Muscle layer of duodenum (tissue), 2 donors: Measurements from ENCODE around the gene PPP2R5D.
A peak's percentile ranks its signal among the peaks of the same experiment; 100 is the strongest.

Experiments
- H3K27ac ChIP-seq: one replicate; pipeline ENCODE4 v1.7.0; 2013; ENCODE audit warnings: mild to moderate bottlenecking, low read length
- H3K27me3 ChIP-seq: one replicate; pipeline ENCODE4 v1.7.0; 2013; ENCODE audit warnings: low read depth, mild to moderate bottlenecking, control low read depth, low read length
- H3K36me3 ChIP-seq, 2 donors: one replicate each; pipeline ENCODE4 v1.7.0; 2013; ENCODE audit warnings: low read length in 2 of 2, control low read depth in 1 of 2, mild to moderate bottlenecking in 1 of 2; ENCODE audit not compliant: insufficient read depth in 2 of 2, control insufficient read depth in 1 of 2
- H3K4me1 ChIP-seq, 2 donors: one replicate each; pipeline ENCODE4 v1.7.0; 2013; ENCODE audit warnings: low read length in 2 of 2, mild to moderate bottlenecking in 2 of 2, control low read depth in 1 of 2, moderate library complexity in 1 of 2; ENCODE audit not compliant: insufficient read depth in 2 of 2, control insufficient read depth in 1 of 2
- H3K4me3 ChIP-seq, 2 donors: one replicate each; pipeline ENCODE4 v1.7.0; 2013; ENCODE audit warnings: low read length in 2 of 2, low read depth in 1 of 2, mild to moderate bottlenecking in 1 of 2
- H3K9me3 ChIP-seq, 2 donors: one replicate each; pipeline ENCODE4 v1.7.0; 2013; ENCODE audit warnings: low read length in 2 of 2, control low read depth in 1 of 2, mild to moderate bottlenecking in 1 of 2; ENCODE audit not compliant: control insufficient read depth in 1 of 2
- donor health status: healthy.

The PPP2R5D gene

DNA sequence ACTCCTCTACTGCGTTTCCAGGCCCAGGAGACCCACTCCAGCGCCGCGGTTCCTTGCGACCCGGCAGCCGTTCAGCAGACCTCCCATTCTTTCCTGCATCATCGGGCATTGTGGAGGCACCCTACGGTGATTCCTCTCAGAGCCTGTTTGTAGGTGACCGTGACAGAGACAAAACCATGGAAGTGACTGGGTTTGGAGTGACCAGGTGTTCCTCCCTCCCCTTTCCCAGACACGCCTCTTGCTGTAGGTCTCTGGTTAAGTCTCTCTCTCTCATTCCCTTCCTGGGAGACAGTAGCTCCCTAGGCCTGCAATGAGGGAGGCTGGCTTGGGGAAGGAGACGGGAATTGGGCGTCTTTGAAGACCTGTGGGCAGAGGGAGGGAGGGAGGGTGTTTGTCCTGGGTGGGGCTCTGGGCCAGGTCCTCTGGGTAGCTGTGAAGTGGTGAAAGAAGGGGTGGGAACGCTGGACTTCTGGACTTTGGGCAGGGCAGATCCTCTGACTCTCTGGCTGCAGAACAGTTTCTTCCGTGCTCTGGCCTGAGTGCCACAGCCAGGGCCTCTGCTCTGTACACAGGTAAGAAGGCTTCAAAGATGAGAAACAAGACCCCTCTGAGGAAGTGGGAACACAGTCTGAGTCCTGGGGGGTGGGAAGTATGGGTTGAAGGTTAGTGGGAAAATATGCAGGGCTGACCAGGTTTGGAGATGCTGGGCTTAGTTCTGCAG is 75.8 kb downstream of the PPP2R5D start:
- peak overlapping the region; percentile 80 to 98 for H3K4me3 ChIP-seq
- H3K36me3 ChIP-seq, result peaks cover 10 to 28% of the 10 kb centered on the region in 2 donors
- peak overlapping the region; percentile 92 for H3K27ac ChIP-seq
- H3K9me3 ChIP-seq, result no peaks in the 10 kb centered on the region
- no peaks in the 10 kb centered on the region for H3K27me3 ChIP-seq
- H3K4me1 ChIP-seq, result peaks cover 9 to 27% of the 10 kb centered on the region in 2 donors

DNA sequence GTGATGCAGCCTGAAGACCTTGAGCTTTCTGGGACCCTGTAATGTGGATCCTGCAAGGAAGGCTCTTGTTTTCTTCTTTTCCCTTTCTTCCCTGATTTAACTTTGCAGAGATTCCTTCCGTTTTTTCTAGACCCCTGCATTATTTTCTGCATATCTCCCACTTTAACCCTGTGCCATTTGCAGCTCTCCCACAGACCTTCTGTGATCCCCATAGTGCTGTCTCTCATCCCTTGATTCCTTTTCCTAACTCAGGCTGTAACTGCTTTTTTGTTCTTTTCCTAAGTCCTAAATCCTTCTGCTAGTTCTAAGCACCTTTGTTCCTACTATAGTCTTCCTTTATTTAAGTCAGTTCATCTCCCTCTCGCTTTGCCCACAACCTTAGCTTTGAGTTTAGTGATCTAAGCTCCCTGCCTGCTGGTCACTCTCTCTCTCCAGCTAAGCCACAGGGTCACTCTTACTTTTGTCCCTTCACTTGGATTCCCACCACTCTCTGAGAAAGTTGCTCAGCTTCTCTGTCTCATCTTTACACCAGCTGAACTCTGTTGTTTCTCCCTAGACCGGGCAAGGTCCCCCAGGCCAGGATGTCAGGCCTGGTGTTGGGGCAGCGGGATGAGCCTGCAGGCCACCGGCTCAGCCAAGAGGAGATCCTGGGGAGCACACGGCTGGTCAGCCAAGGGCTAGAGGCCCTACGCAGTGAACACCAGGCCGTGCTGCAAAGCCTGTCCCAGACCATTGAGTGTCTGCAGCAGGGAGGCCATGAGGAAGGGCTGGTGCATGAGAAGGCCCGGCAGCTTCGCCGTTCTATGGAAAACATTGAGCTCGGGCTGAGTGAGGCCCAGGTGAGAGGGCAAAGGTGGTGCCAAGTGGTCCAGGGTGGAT is 76.6 kb downstream of the PPP2R5D start:
- H3K4me3 ChIP-seq, result peak overlapping the region; percentile 80 to 98

DNA sequence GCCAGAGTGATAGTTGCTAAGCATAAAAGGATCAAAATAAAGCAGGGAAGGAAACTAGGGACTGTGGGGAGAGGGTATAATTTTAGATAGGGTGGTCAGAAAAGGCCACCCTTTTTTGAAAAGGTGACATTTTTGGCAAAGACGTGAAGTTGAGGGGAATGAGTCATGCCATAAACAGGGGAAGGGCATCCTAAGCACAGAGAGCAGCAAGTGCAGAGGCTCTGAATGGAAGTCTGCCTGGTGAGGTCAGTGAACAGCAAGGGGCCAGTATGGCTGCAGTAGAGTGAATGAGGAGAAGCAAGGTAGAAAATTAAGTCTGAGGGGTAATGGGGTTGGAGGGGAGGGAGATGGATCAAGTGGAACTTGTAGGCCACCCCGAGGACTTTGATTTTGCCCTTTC is 77.5 kb downstream of the PPP2R5D start:
- Histone ChIP-seq H3K4me1 (peaks cover 9 to 27% of the 10 kb centered on the region in 2 donors), H3K36me3 (peaks cover 12 to 32% of the 10 kb centered on the region in 2 donors), H3K4me3 (no peak overlapping the region), H3K27me3 (no peaks in the 10 kb centered on the region), H3K27ac (no peak overlapping the region), H3K9me3 (no peaks in the 10 kb centered on the region)

More for the DNA sequence above, 76.6 kb downstream of the PPP2R5D start:
- peaks cover 10 to 29% of the 10 kb centered on the region in 2 donors for H3K36me3 ChIP-seq
- H3K27ac ChIP-seq, result peak overlapping the region; percentile 92
- no peaks in the 10 kb centered on the region for H3K9me3 ChIP-seq
- H3K4me1 ChIP-seq, result peaks cover 9 to 27% of the 10 kb centered on the region in 2 donors
- H3K27me3 ChIP-seq, result no peaks in the 10 kb centered on the region
